Glutamatergic neuron (in vitro differentiated cells): ENCODE data around the gene BARD1. TPM values are rescaled to one million over a fixed set of nuclear protein-coding genes. Genes with fewer than 3 reads are reported as not detected.

ENCODE experiments used
- DNase-seq: peaks from one replicate; pipeline ENCODE4 v3.0.0; 2022
- H3K27ac Mint-ChIP-seq: one replicate; pipeline ENCODE4 v1.8.0; 2020; ENCODE audit warnings: mild to moderate bottlenecking, mixed read lengths, inconsistent platforms; ENCODE audit not compliant: unreplicated experiment
- H3K27me3 Mint-ChIP-seq: one replicate; pipeline ENCODE4 v1.8.0; 2020; ENCODE audit warnings: mild to moderate bottlenecking, moderate library complexity, mixed read lengths, inconsistent platforms; ENCODE audit not compliant: unreplicated experiment
- H3K36me3 Mint-ChIP-seq: one replicate; pipeline ENCODE4 v1.8.0; 2020; ENCODE audit warnings: mild to moderate bottlenecking, mixed read lengths, inconsistent platforms; ENCODE audit not compliant: unreplicated experiment
- H3K4me1 Mint-ChIP-seq: one replicate; pipeline ENCODE4 v1.8.0; 2020; ENCODE audit warnings: mild to moderate bottlenecking, low read depth, mixed read lengths, inconsistent platforms; ENCODE audit not compliant: unreplicated experiment
- H3K4me3 Mint-ChIP-seq: one replicate; pipeline ENCODE4 v1.8.0; 2020; ENCODE audit warnings: mild to moderate bottlenecking, mixed read lengths, inconsistent platforms; ENCODE audit not compliant: unreplicated experiment
- H3K9me3 Mint-ChIP-seq: one replicate; pipeline ENCODE4 v1.8.0; 2020; ENCODE audit warnings: mild to moderate bottlenecking, moderate library complexity, mixed read lengths, inconsistent platforms; ENCODE audit not compliant: unreplicated experiment
- total RNA-seq: library from RNA; stranded (reverse); fragmentation: NEBNext Ultra II Directional; extraction: Animal tissue kit (Norgen Biotek cat#: 25700); gene quantifications from one replicate; pipeline ENCODE4 v1.2.1, GENCODE V29; 2021; ENCODE audit not compliant: unreplicated experiment
- TF ChIP-seq, protein P1 (sequence below): fragments of 200-600 bp; sonication (generic); IDR thresholded peaks from one replicate; pipeline ENCODE4 v1.5.0; 2021; ENCODE audit not compliant: partially characterized antibody, unreplicated experiment

Gene BARD1
- total RNA-seq, 1 donor from 2014 or later = 33.6 TPM

DNA sequence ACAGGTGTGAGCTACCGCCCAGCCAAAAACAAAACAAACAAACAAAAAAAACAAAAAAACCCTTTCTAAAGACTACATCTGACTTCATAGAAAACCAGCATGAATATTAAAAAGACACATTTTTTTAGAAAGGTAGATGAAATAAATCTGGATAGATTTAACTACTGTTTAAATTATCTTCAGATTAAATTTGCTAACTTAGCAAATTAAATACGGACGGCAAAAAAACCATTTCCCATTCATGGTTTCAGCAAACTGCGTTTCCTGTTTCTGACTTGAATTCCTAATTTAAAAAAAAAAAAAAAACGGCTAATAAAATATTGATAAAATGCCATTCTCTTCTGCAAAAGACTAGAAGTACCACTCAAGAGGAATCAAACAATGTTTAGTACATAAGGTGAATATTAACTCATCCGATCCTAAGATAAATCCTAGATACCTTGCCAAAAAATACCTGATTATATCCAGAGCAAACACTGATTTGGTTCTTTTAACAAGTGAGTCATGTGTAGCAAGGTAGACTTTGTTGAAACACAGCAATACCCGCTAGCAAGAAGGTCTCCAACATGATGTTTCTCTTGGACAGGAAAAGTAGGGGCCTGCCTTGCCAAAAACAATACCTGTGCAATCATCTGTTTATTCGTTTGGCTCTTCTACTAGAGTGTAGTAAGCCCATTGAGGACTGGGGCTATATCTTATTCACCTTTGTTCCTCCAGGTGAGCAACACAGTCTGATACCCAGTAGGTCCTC, 96.2 kb downstream of the BARD1 start:
- H3K27me3 Mint-ChIP-seq = no peaks in the 10 kb centered on the region
- H3K36me3 Mint-ChIP-seq = peaks cover 9% of the 10 kb centered on the region
- H3K27ac Mint-ChIP-seq = no peak overlapping the region

DNA sequence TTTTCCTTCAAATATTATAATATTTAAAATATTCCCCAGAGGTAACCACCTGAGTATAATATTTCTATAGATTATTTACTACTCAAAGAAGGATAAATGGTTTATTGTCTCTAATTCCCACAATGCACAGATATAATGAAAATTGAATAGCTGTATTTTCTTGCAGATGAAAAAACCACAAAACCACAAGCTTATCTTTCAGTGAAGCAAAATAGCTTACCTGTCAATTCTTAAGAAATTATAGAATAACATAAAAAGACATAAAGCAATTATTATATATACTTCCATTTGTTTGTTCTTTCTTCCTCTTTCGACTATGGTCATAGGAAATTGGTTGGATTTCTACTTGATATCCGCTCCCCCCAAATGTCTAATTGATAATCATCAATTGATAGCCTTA, 98.8 kb downstream of the BARD1 start:
- DNase-seq = no peak
- Mint-ChIP-seq H3K4me1 (no peaks in the 10 kb centered on the region), H3K27me3 (no peaks in the 10 kb centered on the region), H3K36me3 (no peaks in the 10 kb centered on the region), H3K4me3 (no peak overlapping the region), H3K9me3 (no peaks in the 10 kb centered on the region), H3K27ac (no peak overlapping the region)
- TF ChIP-seq, protein P1, sequence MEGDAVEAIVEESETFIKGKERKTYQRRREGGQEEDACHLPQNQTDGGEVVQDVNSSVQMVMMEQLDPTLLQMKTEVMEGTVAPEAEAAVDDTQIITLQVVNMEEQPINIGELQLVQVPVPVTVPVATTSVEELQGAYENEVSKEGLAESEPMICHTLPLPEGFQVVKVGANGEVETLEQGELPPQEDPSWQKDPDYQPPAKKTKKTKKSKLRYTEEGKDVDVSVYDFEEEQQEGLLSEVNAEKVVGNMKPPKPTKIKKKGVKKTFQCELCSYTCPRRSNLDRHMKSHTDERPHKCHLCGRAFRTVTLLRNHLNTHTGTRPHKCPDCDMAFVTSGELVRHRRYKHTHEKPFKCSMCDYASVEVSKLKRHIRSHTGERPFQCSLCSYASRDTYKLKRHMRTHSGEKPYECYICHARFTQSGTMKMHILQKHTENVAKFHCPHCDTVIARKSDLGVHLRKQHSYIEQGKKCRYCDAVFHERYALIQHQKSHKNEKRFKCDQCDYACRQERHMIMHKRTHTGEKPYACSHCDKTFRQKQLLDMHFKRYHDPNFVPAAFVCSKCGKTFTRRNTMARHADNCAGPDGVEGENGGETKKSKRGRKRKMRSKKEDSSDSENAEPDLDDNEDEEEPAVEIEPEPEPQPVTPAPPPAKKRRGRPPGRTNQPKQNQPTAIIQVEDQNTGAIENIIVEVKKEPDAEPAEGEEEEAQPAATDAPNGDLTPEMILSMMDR = no peak

More for the DNA sequence above, 96.2 kb downstream of the BARD1 start:
- H3K4me3 Mint-ChIP-seq = no peak overlapping the region
- no peaks in the 10 kb centered on the region for H3K4me1 Mint-ChIP-seq
- H3K9me3 Mint-ChIP-seq = peaks cover 4% of the 10 kb centered on the region
- TF ChIP-seq, protein P1 = no peak
- DNase-seq = no peak

DNA sequence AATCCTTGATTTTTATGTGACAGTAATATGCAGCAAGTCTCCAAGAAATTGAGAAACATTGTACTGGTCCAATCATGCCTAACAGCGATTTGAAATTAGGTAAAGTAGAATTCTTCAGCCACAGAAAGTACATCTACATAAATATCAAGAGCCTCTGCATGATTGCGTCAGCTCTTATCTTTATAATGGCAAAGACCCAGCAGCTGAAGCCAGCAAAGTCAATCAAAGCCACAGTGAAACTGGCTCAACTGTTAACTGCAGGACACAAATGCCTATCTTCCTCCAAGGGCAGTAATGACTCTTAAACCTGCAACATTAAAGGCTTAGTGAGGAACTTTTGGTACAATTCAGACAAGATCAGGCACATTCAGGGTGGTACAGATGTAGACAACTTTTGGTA, 102.5 kb downstream of the BARD1 start:
- Mint-ChIP-seq H3K4me1 (no peaks in the 10 kb centered on the region), H3K27me3 (no peaks in the 10 kb centered on the region), H3K4me3 (no peak overlapping the region), H3K9me3 (no peaks in the 10 kb centered on the region), H3K27ac (no peak overlapping the region), H3K36me3 (no peaks in the 10 kb centered on the region)
- no peak for DNase-seq
- TF ChIP-seq, protein P1 = no peak

DNA sequence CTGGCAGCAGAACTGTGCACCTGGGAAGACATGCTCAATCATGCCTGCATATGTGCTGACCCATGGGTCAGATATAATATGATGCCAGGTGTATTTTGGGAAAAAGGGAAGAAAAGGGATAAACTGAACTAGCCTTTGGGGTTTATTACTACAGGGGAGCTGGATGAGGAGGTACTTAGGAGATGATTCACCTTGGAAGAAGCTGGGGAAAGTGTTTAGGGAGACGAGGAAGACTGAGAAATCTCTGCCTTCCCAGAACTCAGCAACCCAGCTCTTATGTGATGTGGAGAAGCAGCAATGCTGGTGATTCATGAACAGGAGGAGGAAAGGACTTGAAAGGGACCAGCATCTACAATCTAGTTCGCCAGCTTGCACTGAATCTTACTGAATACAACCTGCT, 110.2 kb downstream of the BARD1 start:
- TF ChIP-seq, protein P1 = no peak
- no peaks in the 10 kb centered on the region for H3K9me3 Mint-ChIP-seq
- no peaks in the 10 kb centered on the region for H3K27me3 Mint-ChIP-seq
- no peak for DNase-seq
- H3K4me3 Mint-ChIP-seq = no peak overlapping the region
- H3K27ac Mint-ChIP-seq = no peak overlapping the region
- H3K36me3 Mint-ChIP-seq = no peaks in the 10 kb centered on the region
- H3K4me1 Mint-ChIP-seq = no peaks in the 10 kb centered on the region

DNA sequence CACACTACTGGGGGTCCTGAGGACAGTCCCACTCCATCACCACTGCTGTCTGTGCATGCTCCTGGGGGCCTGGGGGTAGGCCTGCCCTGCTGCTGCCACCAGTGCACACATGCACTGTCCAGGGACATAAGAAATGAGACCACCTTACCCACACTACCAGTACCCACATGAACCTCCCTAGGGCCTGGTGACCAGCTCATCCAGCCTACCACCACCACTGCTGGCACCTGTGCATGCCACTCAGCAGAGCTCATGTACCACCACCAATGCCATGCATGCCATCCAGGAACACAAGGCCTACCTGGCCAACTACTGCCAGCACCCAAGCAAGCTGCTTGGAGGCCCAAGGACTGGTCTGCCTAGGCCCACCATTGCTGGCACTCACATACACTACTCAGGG, 112.8 kb downstream of the BARD1 start:
- H3K27me3 Mint-ChIP-seq = no peaks in the 10 kb centered on the region
- DNase-seq = no peak
- TF ChIP-seq, protein P1 = no peak
- no peaks in the 10 kb centered on the region for H3K9me3 Mint-ChIP-seq
- no peaks in the 10 kb centered on the region for H3K36me3 Mint-ChIP-seq
- no peak overlapping the region for H3K4me3 Mint-ChIP-seq
- H3K27ac Mint-ChIP-seq = no peak overlapping the region
- no peaks in the 10 kb centered on the region for H3K4me1 Mint-ChIP-seq
